ENCODE results near the gene CCDC40. TPM values are rescaled to one million over a fixed set of nuclear protein-coding genes. Genes with fewer than 3 reads are reported as not detected.
A peak's percentile ranks its signal among the peaks of the same experiment; 100 is the strongest.

The CCDC40 gene
- total RNA-seq, 2 donors from 2014 or later = 21.7 to 38.9 TPM

GRCh38 chr17:80051681-80052080, 15.2 kb downstream of the CCDC40 start:
- Mint-ChIP-seq H3K27ac (no peak overlapping the region), H3K27me3 (ENCODE audit: insufficient read depth) (no peaks in the 10 kb centered on the region)

GRCh38 chr17:80053102-80053501, 16.7 kb downstream of the CCDC40 start:
- Mint-ChIP-seq H3K9me3 (no peaks in the 10 kb centered on the region), H3K36me3 (ENCODE audit: low read depth) (peaks cover 32% of the 10 kb centered on the region), H3K4me1 (no peaks in the 10 kb centered on the region), H3K4me3 (no peak overlapping the region), H3K27me3 (ENCODE audit: insufficient read depth) (no peaks in the 10 kb centered on the region), H3K27ac (no peak overlapping the region)
- Histone ChIP-seq H3K9me3 (ENCODE audit: control insufficient read depth, low read length) (no peaks in the 10 kb centered on the region), H3K27me3 (ENCODE audit: control insufficient read depth, insufficient read depth, low read length, poor library complexity, severe bottlenecking) (no peaks in the 10 kb centered on the region), H3K36me3 (ENCODE audit: control insufficient read depth, insufficient read depth, low read length) (peaks cover 5% of the 10 kb centered on the region), H3K4me1 (ENCODE audit: control insufficient read depth, insufficient read depth, low read length) (no peaks in the 10 kb centered on the region), H3K4me3 (ENCODE audit: low read length) (no peak overlapping the region), H3K27ac (ENCODE audit: low read depth, low read length) (no peak overlapping the region), H3K9ac (ENCODE audit: extremely low read depth, low read length, poor library complexity, severe bottlenecking) (no peak overlapping the region)
- TF ChIP-seq, protein P1, sequence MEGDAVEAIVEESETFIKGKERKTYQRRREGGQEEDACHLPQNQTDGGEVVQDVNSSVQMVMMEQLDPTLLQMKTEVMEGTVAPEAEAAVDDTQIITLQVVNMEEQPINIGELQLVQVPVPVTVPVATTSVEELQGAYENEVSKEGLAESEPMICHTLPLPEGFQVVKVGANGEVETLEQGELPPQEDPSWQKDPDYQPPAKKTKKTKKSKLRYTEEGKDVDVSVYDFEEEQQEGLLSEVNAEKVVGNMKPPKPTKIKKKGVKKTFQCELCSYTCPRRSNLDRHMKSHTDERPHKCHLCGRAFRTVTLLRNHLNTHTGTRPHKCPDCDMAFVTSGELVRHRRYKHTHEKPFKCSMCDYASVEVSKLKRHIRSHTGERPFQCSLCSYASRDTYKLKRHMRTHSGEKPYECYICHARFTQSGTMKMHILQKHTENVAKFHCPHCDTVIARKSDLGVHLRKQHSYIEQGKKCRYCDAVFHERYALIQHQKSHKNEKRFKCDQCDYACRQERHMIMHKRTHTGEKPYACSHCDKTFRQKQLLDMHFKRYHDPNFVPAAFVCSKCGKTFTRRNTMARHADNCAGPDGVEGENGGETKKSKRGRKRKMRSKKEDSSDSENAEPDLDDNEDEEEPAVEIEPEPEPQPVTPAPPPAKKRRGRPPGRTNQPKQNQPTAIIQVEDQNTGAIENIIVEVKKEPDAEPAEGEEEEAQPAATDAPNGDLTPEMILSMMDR (conservative IDR thresholded peaks at IDR 0.05) = no peak
- DNase-seq = no peak
- 88 to 94% methylated on average over 7 to 10 of the region's 10 CpGs for WGBS, 2 experiments (ENCODE audit: insufficient coverage in 1 of 2, insufficient read length in 1 of 2)

More at GRCh38 chr17:80051681-80052080, 15.2 kb downstream of the CCDC40 start:
- no peak overlapping the region for H3K4me3 ChIP-seq (ENCODE audit: low read length)
- TF ChIP-seq, protein P1 (conservative IDR thresholded peaks at IDR 0.05) = no peak
- DNase-seq = no peak
- Mint-ChIP-seq H3K9me3 (no peaks in the 10 kb centered on the region), H3K4me3 (no peak overlapping the region), H3K36me3 (ENCODE audit: low read depth) (peaks cover 29% of the 10 kb centered on the region), H3K4me1 (no peaks in the 10 kb centered on the region)
- no peaks in the 10 kb centered on the region for H3K4me1 ChIP-seq (ENCODE audit: control insufficient read depth, insufficient read depth, low read length)
- peaks cover 5% of the 10 kb centered on the region for H3K36me3 ChIP-seq (ENCODE audit: control insufficient read depth, insufficient read depth, low read length)
- WGBS, 2 experiments (ENCODE audit: insufficient coverage in 1 of 2, insufficient read length in 1 of 2) = 88 to 90% methylated on average over 5 to 11 of the region's 11 CpGs
- H3K27me3 ChIP-seq (ENCODE audit: control insufficient read depth, insufficient read depth, low read length, poor library complexity, severe bottlenecking) = no peaks in the 10 kb centered on the region
- no peaks in the 10 kb centered on the region for H3K9me3 ChIP-seq (ENCODE audit: control insufficient read depth, low read length)
- H3K27ac ChIP-seq (ENCODE audit: low read depth, low read length) = no peak overlapping the region
- no peak overlapping the region for H3K9ac ChIP-seq (ENCODE audit: extremely low read depth, low read length, poor library complexity, severe bottlenecking)

- TF ChIP-seq, protein P1 (conservative IDR thresholded peaks at IDR 0.05) = peak; percentile 43
- peak; percentile 78 for DNase-seq
- Histone ChIP-seq H3K4me1 (ENCODE audit: control insufficient read depth, insufficient read depth, low read length) (no peaks in the 10 kb centered on the region), H3K27ac (ENCODE audit: low read depth, low read length) (no peak overlapping the region), H3K9me3 (ENCODE audit: control insufficient read depth, low read length) (no peaks in the 10 kb centered on the region), H3K36me3 (ENCODE audit: control insufficient read depth, insufficient read depth, low read length) (peaks cover 4% of the 10 kb centered on the region), H3K27me3 (ENCODE audit: control insufficient read depth, insufficient read depth, low read length, poor library complexity, severe bottlenecking) (no peaks in the 10 kb centered on the region), H3K4me3 (ENCODE audit: low read length) (no peak overlapping the region), H3K9ac (ENCODE audit: extremely low read depth, low read length, poor library complexity, severe bottlenecking) (no peak overlapping the region)
- peaks cover 27% of the 10 kb centered on the region for H3K36me3 Mint-ChIP-seq (ENCODE audit: low read depth)
- no peaks in the 10 kb centered on the region for H3K9me3 Mint-ChIP-seq
- no peaks in the 10 kb centered on the region for H3K4me1 Mint-ChIP-seq
- no peak overlapping the region for H3K4me3 Mint-ChIP-seq
- no peak overlapping the region for H3K27ac Mint-ChIP-seq
- H3K27me3 Mint-ChIP-seq (ENCODE audit: insufficient read depth) = no peaks in the 10 kb centered on the region
- 83 to 96% methylated on average over 5 to 6 of the region's 9 CpGs for WGBS, 2 experiments (ENCODE audit: insufficient coverage in 1 of 2, insufficient read length in 1 of 2)
Observed at GRCh38 chr17:80055597-80055996, 19.2 kb downstream of the CCDC40 start.

Measured in endodermal cell (in vitro differentiated cells).